ENCODE results near the gene NODAL.

Gene NODAL

GRCh38 chr10:70479626-70480238 is 38.3 kb upstream of the NODAL start:
- Histone ChIP-seq H2AK5ac (ENCODE audit: low read depth, low read length) (no peak overlapping the region), H3K4me1 (ENCODE audit: control insufficient read depth in 2 of 2, insufficient read depth in 1 of 2, low read depth in 1 of 2, low read length in 2 of 2) (peaks cover 7 to 8% of the 10 kb centered on the region in 2 donors), H4K8ac (ENCODE audit: low read depth, low read length) (no peak overlapping the region), H3K9ac (ENCODE audit: low read depth, low read length, poor library complexity) (no peak overlapping the region), H3K4me2 (ENCODE audit: insufficient read depth, low read length, poor library complexity, severe bottlenecking) (peak overlapping the region; percentile 95), H3K36me3 (replicated peaks in 1 of 2; ENCODE audit: control insufficient read depth in 2 of 2, insufficient read depth in 2 of 2, low read length in 2 of 2) (no peaks in the 10 kb centered on the region), H2AFZ (ENCODE audit: low read length) (peak overlapping the region; percentile 98), H2BK120ac (ENCODE audit: low read depth, low read length) (no peak overlapping the region), H2BK12ac (ENCODE audit: low read length) (no peak overlapping the region), H4K91ac (ENCODE audit: low read depth, low read length, poor library complexity) (no peak overlapping the region), H3K27ac (replicated peaks; ENCODE audit: low read length) (no peak overlapping the region), H3K23ac (ENCODE audit: low read depth, low read length, poor library complexity) (no peak overlapping the region), H2BK5ac (ENCODE audit: low read length) (no peak overlapping the region), H3K4me3 (ENCODE audit: low read length in 2 of 2) (peak overlapping the region in 1 of 2 donors; percentile 75), H3K14ac (ENCODE audit: low read length) (no peak overlapping the region), H2BK15ac (ENCODE audit: low read length) (no peak overlapping the region), H3K4ac (ENCODE audit: low read length) (no peak overlapping the region), H3K27me3 (ENCODE audit: control insufficient read depth in 3 of 3, insufficient read depth in 3 of 3, low read depth in 1 of 3, low read length in 3 of 3) (peaks cover 0 to 34% (median 4%) of the 10 kb centered on the region in 3 experiments), H3K9me3 (replicated peaks in 1 of 2; ENCODE audit: control insufficient read depth in 2 of 2, insufficient read depth in 1 of 2, low read depth in 1 of 2, low read length in 2 of 2) (no peaks in the 10 kb centered on the region), H3K18ac (ENCODE audit: low read length) (no peak overlapping the region), H3K79me1 (ENCODE audit: low read depth, low read length) (peaks cover 6% of the 10 kb centered on the region)
- WGBS, 2 donors (ENCODE audit: extremely low coverage in 2 of 2, insufficient read length in 2 of 2, insufficient replicate concordance in 1 of 2): no CpG with 5 or more reads among the region's 8 CpGs
- DNase-seq (ENCODE audit: low spot score): no peak

GRCh38 chr10:70479165-70479581 is 37.7 kb upstream of the NODAL start:
- Histone ChIP-seq H4K8ac (ENCODE audit: low read depth, low read length) (no peak overlapping the region), H3K18ac (ENCODE audit: low read length) (peak overlapping the region; percentile 88), H2BK5ac (ENCODE audit: low read length) (no peak overlapping the region), H4K91ac (ENCODE audit: low read depth, low read length, poor library complexity) (no peak overlapping the region), H2BK12ac (ENCODE audit: low read length) (no peak overlapping the region), H3K14ac (ENCODE audit: low read length) (peak overlapping the region; percentile 50), H2BK15ac (ENCODE audit: low read length) (no peak overlapping the region), H3K27me3 (ENCODE audit: control insufficient read depth in 3 of 3, insufficient read depth in 3 of 3, low read depth in 1 of 3, low read length in 3 of 3) (peaks cover 0 to 38% (median 4%) of the 10 kb centered on the region in 3 experiments), H3K27ac (replicated peaks; ENCODE audit: low read length) (no peak overlapping the region), H3K4me1 (ENCODE audit: control insufficient read depth in 2 of 2, insufficient read depth in 1 of 2, low read depth in 1 of 2, low read length in 2 of 2) (peaks cover 7 to 8% of the 10 kb centered on the region in 2 donors), H2AFZ (ENCODE audit: low read length) (peak overlapping the region; percentile 98), H3K79me1 (ENCODE audit: low read depth, low read length) (peaks cover 6% of the 10 kb centered on the region), H3K36me3 (replicated peaks in 1 of 2; ENCODE audit: control insufficient read depth in 2 of 2, insufficient read depth in 2 of 2, low read length in 2 of 2) (no peaks in the 10 kb centered on the region), H3K23ac (ENCODE audit: low read depth, low read length, poor library complexity) (no peak overlapping the region), H3K4me2 (ENCODE audit: insufficient read depth, low read length, poor library complexity, severe bottlenecking) (peak overlapping the region; percentile 95), H2AK5ac (ENCODE audit: low read depth, low read length) (no peak overlapping the region), H3K4me3 (ENCODE audit: low read length in 2 of 2) (peak overlapping the region; percentile 75 to 94), H3K9me3 (replicated peaks in 1 of 2; ENCODE audit: control insufficient read depth in 2 of 2, insufficient read depth in 1 of 2, low read depth in 1 of 2, low read length in 2 of 2) (no peaks in the 10 kb centered on the region), H3K9ac (ENCODE audit: low read depth, low read length, poor library complexity) (peak overlapping the region; percentile 88), H3K4ac (ENCODE audit: low read length) (no peak overlapping the region), H2BK120ac (ENCODE audit: low read depth, low read length) (no peak overlapping the region)
- WGBS, 2 donors (ENCODE audit: extremely low coverage in 2 of 2, insufficient read length in 2 of 2, insufficient replicate concordance in 1 of 2): no CpG with 5 or more reads among the region's 11 CpGs
- no peak for DNase-seq (ENCODE audit: low spot score)

GRCh38 chr10:70478191-70479164 is 37.0 kb upstream of the NODAL start, which contains the start of gene PALD1:
Gene PALD1, plus strand, starts transcription at chr10:70478767. Its CDS starts 47,185 bp downstream, at chr10:70525952.
- Histone ChIP-seq H4K91ac (ENCODE audit: low read depth, low read length, poor library complexity) (no peak within 1 kb of the TSS), H3K27ac (replicated peaks; ENCODE audit: low read length) (no peak within 1 kb of the TSS), H3K23ac (ENCODE audit: low read depth, low read length, poor library complexity) (peak within 1 kb of the TSS; percentile 29), H3K18ac (ENCODE audit: low read length) (peak within 1 kb of the TSS; percentile 95), H3K4me3 (ENCODE audit: low read length in 2 of 2) (peak within 1 kb of the TSS; percentile 75 to 94), H3K36me3 (replicated peaks in 1 of 2; ENCODE audit: control insufficient read depth in 2 of 2, insufficient read depth in 2 of 2, low read length in 2 of 2) (no peaks in the 10 kb centered on the region), H3K4me1 (ENCODE audit: control insufficient read depth in 2 of 2, insufficient read depth in 1 of 2, low read depth in 1 of 2, low read length in 2 of 2) (peaks cover 7 to 8% of the 10 kb centered on the region in 2 donors), H2BK12ac (ENCODE audit: low read length) (no peak within 1 kb of the TSS), H4K8ac (ENCODE audit: low read depth, low read length) (peak within 1 kb of the TSS; percentile 49), H2BK15ac (ENCODE audit: low read length) (peak within 1 kb of the TSS; percentile 40), H3K27me3 (ENCODE audit: control insufficient read depth in 3 of 3, insufficient read depth in 3 of 3, low read depth in 1 of 3, low read length in 3 of 3) (peaks cover 0 to 38% (median 4%) of the 10 kb centered on the region in 3 experiments), H3K9ac (ENCODE audit: low read depth, low read length, poor library complexity) (peak within 1 kb of the TSS; percentile 88), H3K79me1 (ENCODE audit: low read depth, low read length) (peaks cover 6% of the 10 kb centered on the region), H2AFZ (ENCODE audit: low read length) (peak within 1 kb of the TSS; percentile 98), H2BK120ac (ENCODE audit: low read depth, low read length) (no peak within 1 kb of the TSS), H3K4ac (ENCODE audit: low read length) (no peak within 1 kb of the TSS), H3K4me2 (ENCODE audit: insufficient read depth, low read length, poor library complexity, severe bottlenecking) (peak within 1 kb of the TSS; percentile 95), H2BK5ac (ENCODE audit: low read length) (peak within 1 kb of the TSS; percentile 66), H3K14ac (ENCODE audit: low read length) (peak within 1 kb of the TSS; percentile 50), H3K9me3 (replicated peaks in 1 of 2; ENCODE audit: control insufficient read depth in 2 of 2, insufficient read depth in 1 of 2, low read depth in 1 of 2, low read length in 2 of 2) (no peaks in the 10 kb centered on the region), H2AK5ac (ENCODE audit: low read depth, low read length) (peak within 1 kb of the TSS; percentile 26)
- no CpG with 5 or more reads among the region's 110 CpGs for WGBS, 2 donors (ENCODE audit: extremely low coverage in 2 of 2, insufficient read length in 2 of 2, insufficient replicate concordance in 1 of 2)
- DNase-seq (ENCODE audit: low spot score): peak; percentile 69

Measured in neuronal stem cell (in vitro differentiated cells).